B cell (primary cell): ENCODE data around the gene NUAK1. TPM values are rescaled to one million over a fixed set of nuclear protein-coding genes. Genes with fewer than 3 reads are reported as not detected.

Source experiments
- ATAC-seq: fragments of 200-7000 bp; cut with Tn5 transposase; one replicate; pipeline ENCODE4 v1.10.0; 2021; ENCODE audit warnings: low read depth, mild to moderate bottlenecking, moderate number of reproducible peaks, moderate library complexity
- CTCF ChIA-PET: fragments of 350-600 bp; sonication (Branson Sonifier 250); formaldehyde crosslinking; loops from one replicate; lab custom pipeline; 2021; ENCODE audit warnings: antibody characterized with exemption, inconsistent platforms; lab: Charles Lee
- POLR2A ChIA-PET: fragments of 350-600 bp; sonication (Branson Sonifier 250); formaldehyde crosslinking; loops from one replicate; lab custom pipeline; 2021; ENCODE audit warnings: antibody characterized with exemption; lab: Charles Lee
- DNase-seq: peaks from one replicate; pipeline ENCODE4 v3.0.0; 2013
- H2AFZ ChIP-seq: 2 replicates; pipeline ENCODE4 v1.6.1; 2012; ENCODE audit warnings: mild to moderate bottlenecking, low read depth, low read length; ENCODE audit not compliant: insufficient read depth, poor library complexity, severe bottlenecking
- H3K27ac ChIP-seq, 2 donors: 1 replicate in 1 of 2; 2 replicates in 1 of 2; pipeline ENCODE4 v1.5.1; 2012 to 2013; ENCODE audit warnings: low read length in 2 of 2, mild to moderate bottlenecking in 2 of 2, moderate library complexity in 1 of 2
- H3K27me3 ChIP-seq, 4 experiments: fragments of 200-600 bp in 1 of 4; sonication (generic) in 1 of 4; replicated peaks in 1 of 4; 1 replicate in 2 of 4; 2 replicates in 2 of 4; pipeline versions ENCODE4 v1.6.1 to v1.7.0; 2013 to 2016; ENCODE audit warnings: low read length in 3 of 4, mild to moderate bottlenecking in 2 of 4, mixed read lengths in 1 of 4, moderate library complexity in 1 of 4; ENCODE audit not compliant: insufficient read depth in 4 of 4, control insufficient read depth in 3 of 4; ENCODE audit errors: control extremely low read depth in 1 of 4
- H3K36me3 ChIP-seq, 2 experiments: replicated peaks in 1 of 2; 1 replicate in 1 of 2; 2 replicates in 1 of 2; pipeline versions ENCODE4 v1.6.1 to v1.7.1; 2013; ENCODE audit warnings: low read length in 1 of 2; ENCODE audit not compliant: insufficient read depth in 2 of 2, control insufficient read depth in 1 of 2; ENCODE audit errors: control extremely low read depth in 1 of 2, extremely low read depth in 1 of 2
- H3K4me1 ChIP-seq, 2 donors: fragments of 200-600 bp in 1 of 2; sonication (generic) in 1 of 2; 1 replicate in 1 of 2; 2 replicates in 1 of 2; pipeline versions ENCODE4 v1.5.1 to v1.6.1; 2013 to 2017; ENCODE audit warnings: low read length in 2 of 2; ENCODE audit not compliant: control insufficient read depth in 2 of 2, insufficient read depth in 2 of 2
- H3K4me2 ChIP-seq: replicated peaks from 2 replicates; pipeline ENCODE3; 2012; ENCODE audit warnings: mild to moderate bottlenecking, low read depth, low read length; ENCODE audit not compliant: poor library complexity, severe bottlenecking
- H3K4me3 ChIP-seq, 5 experiments: fragments of 200-600 bp in 1 of 5; sonication (generic) in 1 of 5; 1 replicate in 3 of 5; 2 replicates in 2 of 5; pipeline versions ENCODE4 v1.5.1 to v1.7.0; 2011 to 2016; ENCODE audit warnings: low read length in 4 of 5, mild to moderate bottlenecking in 4 of 5, low read depth in 2 of 5, control low read depth in 1 of 5, moderate library complexity in 1 of 5; ENCODE audit not compliant: insufficient read depth in 1 of 5; ENCODE audit errors: control extremely low read depth in 1 of 5, extremely low read depth in 1 of 5
- H3K79me2 ChIP-seq: fragments of 200-600 bp; sonication (generic); one replicate; pipeline ENCODE4 v1.6.0; 2016; ENCODE audit warnings: low read length; ENCODE audit not compliant: control insufficient read depth, insufficient read depth
- H3K9ac ChIP-seq: fragments of 200-600 bp; sonication (generic); 2 replicates; pipeline ENCODE4 v1.6.1; 2017; ENCODE audit warnings: mild to moderate bottlenecking, low read length, moderate library complexity
- H3K9me3 ChIP-seq, 3 donors: one replicate each; pipeline versions ENCODE4 v1.6.1 to v1.7.1; 2013; ENCODE audit warnings: low read length in 2 of 3; ENCODE audit not compliant: control insufficient read depth in 2 of 3, insufficient read depth in 1 of 3; ENCODE audit errors: control extremely low read depth in 1 of 3
- H4K20me1 ChIP-seq: 2 replicates; pipeline ENCODE4 v1.6.0; 2012; ENCODE audit warnings: mild to moderate bottlenecking, low read length; ENCODE audit not compliant: insufficient read depth, control insufficient read depth, poor library complexity, severe bottlenecking
- H3K27ac Mint-ChIP-seq: one replicate; pipeline ENCODE4 v1.8.0; 2021; ENCODE audit warnings: mixed read lengths
- H3K27me3 Mint-ChIP-seq: one replicate; pipeline ENCODE4 v1.8.0; 2021; ENCODE audit warnings: mixed read lengths
- H3K4me1 Mint-ChIP-seq: one replicate; pipeline ENCODE4 v1.8.0; 2021; ENCODE audit warnings: mixed read lengths
- H3K4me3 Mint-ChIP-seq: one replicate; pipeline ENCODE4 v1.8.0; 2021; ENCODE audit warnings: mixed read lengths
- H3K9me3 Mint-ChIP-seq: one replicate; pipeline ENCODE4 v1.8.0; 2022; ENCODE audit warnings: mixed read lengths; ENCODE audit not compliant: insufficient read depth
- EZH2 ChIP-seq: IDR thresholded peaks from 2 replicates; pipeline ENCODE4 v1.6.1; 2012; ENCODE audit warnings: borderline replicate concordance, low read depth, mild to moderate bottlenecking, moderate library complexity, low read length; ENCODE audit not compliant: insufficient read depth, poor library complexity, severe bottlenecking
- WGBS: methylation state at CpG from one replicate; pipeline ENCODE4 v1.1.5; 2013; ENCODE audit warnings: missing lambda C conversion rate; ENCODE audit not compliant: insufficient coverage; 5-methylcytosine and 5-hydroxymethylcytosine counted together
- intact Hi-C: fragments of 100-400 bp; cut with micrococcal nuclease; formaldehyde crosslinking; loops from one replicate; pipeline ENCODE4 v1.10.0; 2022
- polyA plus RNA-seq: library from polyadenylated mRNA; depleted of rRNA; stranded (reverse); fragments of >200 nt; gene quantifications from 2 replicates; pipeline ENCODE4 v1.2.3, GENCODE V29; 2012
- total RNA-seq, 2 donors: library from RNA; stranded (reverse); fragments of 120-200 nt in 1 of 2; gene quantifications; 1 replicate in 1 of 2; 2 replicates in 1 of 2; pipeline versions ENCODE4 v1.2.3 to v1.2.4, GENCODE V29; 2013 to 2022
- TF ChIP-seq, protein P1 (sequence below): fragments of 200-600 bp; IDR thresholded peaks from one replicate; pipeline ENCODE4 v1.8.0; 2022; ENCODE audit warnings: antibody characterized with exemption, mild to moderate bottlenecking

Gene NUAK1
- total and polyA plus RNA-seq, 2 donors (not counting 1 experiment from before 2014, with no cell fraction given), result not detected

DNA sequence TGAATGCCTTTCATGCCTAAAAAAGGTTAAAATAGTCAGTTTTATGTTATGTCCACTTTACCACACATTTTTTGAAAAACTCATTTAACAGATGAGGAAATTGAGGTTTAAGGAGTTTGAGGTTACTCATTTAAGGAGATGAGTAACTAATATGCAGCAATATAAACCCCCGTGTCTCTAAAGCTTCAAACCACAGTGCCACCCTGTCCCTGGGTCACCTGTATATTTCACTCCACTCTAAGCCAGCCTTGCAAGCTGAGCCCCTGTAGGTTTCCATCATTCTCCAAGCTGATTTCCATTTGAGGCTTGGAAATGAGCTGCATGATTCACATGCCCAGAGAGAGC, 64.4 kb downstream of the NUAK1 start:
- 60% methylated on average over 1 of the region's 1 CpG for WGBS
- Histone ChIP-seq H3K4me1 (no peaks in the 10 kb centered on the region), H4K20me1 (no peaks in the 10 kb centered on the region), H3K27me3 (peaks cover 0 to 10% (median 2%) of the 10 kb centered on the region in 4 experiments), H3K9me3 (peaks cover 0 to 3% (median 0%) of the 10 kb centered on the region in 3 donors), H2AFZ (no peak overlapping the region), H3K36me3 (no peaks in the 10 kb centered on the region), H3K79me2 (no peaks in the 10 kb centered on the region), H3K4me3 (no peak overlapping the region), H3K4me2 (no peak overlapping the region), H3K27ac (no peak overlapping the region), H3K9ac (no peak overlapping the region)
- DNase-seq (no peak), ATAC-seq (no peak)
- Mint-ChIP-seq H3K9me3 (no peaks in the 10 kb centered on the region), H3K4me3 (no peak overlapping the region), H3K4me1 (no peaks in the 10 kb centered on the region), H3K27me3 (peaks cover 10% of the 10 kb centered on the region), H3K27ac (no peak overlapping the region)
- intact Hi-C loops, result no loop called here
- POLR2A ChIA-PET, result no interaction called here
- TF ChIP-seq, protein P1, sequence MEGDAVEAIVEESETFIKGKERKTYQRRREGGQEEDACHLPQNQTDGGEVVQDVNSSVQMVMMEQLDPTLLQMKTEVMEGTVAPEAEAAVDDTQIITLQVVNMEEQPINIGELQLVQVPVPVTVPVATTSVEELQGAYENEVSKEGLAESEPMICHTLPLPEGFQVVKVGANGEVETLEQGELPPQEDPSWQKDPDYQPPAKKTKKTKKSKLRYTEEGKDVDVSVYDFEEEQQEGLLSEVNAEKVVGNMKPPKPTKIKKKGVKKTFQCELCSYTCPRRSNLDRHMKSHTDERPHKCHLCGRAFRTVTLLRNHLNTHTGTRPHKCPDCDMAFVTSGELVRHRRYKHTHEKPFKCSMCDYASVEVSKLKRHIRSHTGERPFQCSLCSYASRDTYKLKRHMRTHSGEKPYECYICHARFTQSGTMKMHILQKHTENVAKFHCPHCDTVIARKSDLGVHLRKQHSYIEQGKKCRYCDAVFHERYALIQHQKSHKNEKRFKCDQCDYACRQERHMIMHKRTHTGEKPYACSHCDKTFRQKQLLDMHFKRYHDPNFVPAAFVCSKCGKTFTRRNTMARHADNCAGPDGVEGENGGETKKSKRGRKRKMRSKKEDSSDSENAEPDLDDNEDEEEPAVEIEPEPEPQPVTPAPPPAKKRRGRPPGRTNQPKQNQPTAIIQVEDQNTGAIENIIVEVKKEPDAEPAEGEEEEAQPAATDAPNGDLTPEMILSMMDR, result no peak
- CTCF ChIA-PET, result no interaction called here

DNA sequence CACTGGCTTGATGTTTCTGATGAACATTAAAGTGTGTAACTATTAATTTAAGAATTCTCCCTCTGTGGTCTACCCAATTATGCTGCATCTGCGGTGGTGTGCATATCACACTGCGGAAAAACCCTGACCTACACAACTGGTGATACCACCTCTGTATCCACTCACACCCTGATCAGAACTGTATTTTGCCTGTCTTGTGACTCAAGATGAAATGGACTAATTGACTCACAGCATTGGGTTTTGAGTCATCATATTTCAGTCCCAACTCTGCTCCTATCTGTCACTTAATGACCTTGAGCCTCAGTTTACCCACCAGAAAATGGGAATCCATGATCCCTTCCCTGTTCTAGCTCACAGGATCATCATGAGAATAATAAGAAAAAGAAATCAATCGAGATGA, 65.6 kb downstream of the NUAK1 start:
- DNase-seq, result no peak
- Histone ChIP-seq H3K27me3 (peaks cover 0 to 4% (median 2%) of the 10 kb centered on the region in 4 experiments), H3K4me1 (no peaks in the 10 kb centered on the region), H3K79me2 (no peaks in the 10 kb centered on the region), H3K9ac (no peak overlapping the region), H3K36me3 (no peaks in the 10 kb centered on the region), H3K4me3 (no peak overlapping the region), H3K4me2 (no peak overlapping the region), H3K27ac (no peak overlapping the region), H4K20me1 (no peaks in the 10 kb centered on the region), H3K9me3 (no peaks in the 10 kb centered on the region), H2AFZ (no peak overlapping the region)
- Mint-ChIP-seq H3K27me3 (peaks cover 4% of the 10 kb centered on the region), H3K9me3 (no peaks in the 10 kb centered on the region), H3K27ac (no peak overlapping the region), H3K4me1 (no peaks in the 10 kb centered on the region), H3K4me3 (no peak overlapping the region)
- POLR2A ChIA-PET, result no interaction called here
- no peak for ATAC-seq
- CTCF ChIA-PET, result no interaction called here
- 70% methylated on average over 3 of the region's 3 CpGs for WGBS
- intact Hi-C loops, result no loop called here
- TF ChIP-seq, protein P1, result no peak
- no peak for TF ChIP-seq EZH2
